ENCODE data around the gene AQP10. TPM values are rescaled to one million over a fixed set of nuclear protein-coding genes. Genes with fewer than 3 reads are reported as not detected.
A peak's percentile ranks its signal among the peaks of the same experiment; 100 is the strongest.
"Not testable (repeated sequence)": the region's sequence is repeated elsewhere in the genome, so short reads cannot be mapped to it uniquely, and the experiment has no call there.

AQP10 gene
- total and polyA plus RNA-seq, 11 donors = 0.15 to 1.2 (median 0.55) TPM; not detected in 3

DNA sequence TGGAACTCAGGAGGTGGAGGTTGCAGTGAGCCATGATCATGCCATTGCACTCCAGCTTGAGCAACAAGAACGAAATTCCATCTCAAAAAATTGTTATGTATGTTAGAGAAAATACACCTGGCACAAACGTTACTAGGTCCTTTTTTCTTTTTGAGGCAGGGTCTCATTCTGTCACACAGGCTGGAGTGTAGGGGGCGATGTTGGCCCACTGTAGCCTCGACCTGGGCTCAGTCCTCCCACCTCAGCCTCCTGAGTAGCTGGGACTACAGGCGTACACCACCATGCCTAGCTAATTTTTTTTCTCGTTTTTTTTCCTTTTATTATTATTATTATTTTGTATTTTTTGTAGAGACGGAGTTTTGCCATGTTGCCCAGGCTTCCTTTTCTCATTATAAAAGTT lies 44.1 kb upstream of the AQP10 start:
- H3K4me1 ChIP-seq = peaks cover 0 to 16% (median 10%) of the 10 kb centered on the region in 12 donors
- H3K9me3 ChIP-seq = no peaks in the 10 kb centered on the region
- no peaks in the 10 kb centered on the region for H3K27me3 ChIP-seq
- H3K27ac ChIP-seq = no peak overlapping the region
- intact Hi-C loops (cut with DNase I) = loop anchor here in 3 of 10 donors (10.0 kb wide), 3 partner anchors 58 to 482 kb away; partner anchors contain the start of gene RPS27 (in 1 of the 3)
- DNase-seq (no peak), ATAC-seq (no peak)
- TF ChIP-seq POLR2A (IDR thresholded peaks at IDR 0.05) = no peak
- TF ChIP-seq, protein P1, sequence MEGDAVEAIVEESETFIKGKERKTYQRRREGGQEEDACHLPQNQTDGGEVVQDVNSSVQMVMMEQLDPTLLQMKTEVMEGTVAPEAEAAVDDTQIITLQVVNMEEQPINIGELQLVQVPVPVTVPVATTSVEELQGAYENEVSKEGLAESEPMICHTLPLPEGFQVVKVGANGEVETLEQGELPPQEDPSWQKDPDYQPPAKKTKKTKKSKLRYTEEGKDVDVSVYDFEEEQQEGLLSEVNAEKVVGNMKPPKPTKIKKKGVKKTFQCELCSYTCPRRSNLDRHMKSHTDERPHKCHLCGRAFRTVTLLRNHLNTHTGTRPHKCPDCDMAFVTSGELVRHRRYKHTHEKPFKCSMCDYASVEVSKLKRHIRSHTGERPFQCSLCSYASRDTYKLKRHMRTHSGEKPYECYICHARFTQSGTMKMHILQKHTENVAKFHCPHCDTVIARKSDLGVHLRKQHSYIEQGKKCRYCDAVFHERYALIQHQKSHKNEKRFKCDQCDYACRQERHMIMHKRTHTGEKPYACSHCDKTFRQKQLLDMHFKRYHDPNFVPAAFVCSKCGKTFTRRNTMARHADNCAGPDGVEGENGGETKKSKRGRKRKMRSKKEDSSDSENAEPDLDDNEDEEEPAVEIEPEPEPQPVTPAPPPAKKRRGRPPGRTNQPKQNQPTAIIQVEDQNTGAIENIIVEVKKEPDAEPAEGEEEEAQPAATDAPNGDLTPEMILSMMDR (IDR thresholded peaks at IDR 0.05) = peak in 7 of 12 donors; percentile 8 to 26 (median 11)
- H3K36me3 ChIP-seq = peaks cover 0 to 38% (median 33%) of the 10 kb centered on the region in 9 donors
- 85 to 89% (median 87%) methylated on average over 7 of the region's 7 CpGs for WGBS, 4 donors
- no peak overlapping the region for H3K4me3 ChIP-seq

- 89 to 100% (median 93%) methylated on average over 3 to 26 of the region's 30 CpGs for WGBS, 4 donors
- H3K36me3 ChIP-seq; H3K4me1 ChIP-seq; H3K27ac ChIP-seq; ATAC-seq; H3K9me3 ChIP-seq; H3K27me3 ChIP-seq; DNase-seq; intact Hi-C loops (cut with DNase I); H3K4me3 ChIP-seq: not testable (repeated sequence)
These were observed 33.3 kb upstream of the AQP10 start for GRCh38 chr1:154287591-154287990.

GRCh38 chr1:154288661-154289060 lies 32.2 kb upstream of the AQP10 start:
- Histone ChIP-seq H3K27ac (no peak overlapping the region), H3K4me1 (no peaks in the 10 kb centered on the region), H3K4me3 (no peak overlapping the region), H3K27me3 (peaks cover 0 to 4% (median 0%) of the 10 kb centered on the region in 9 donors), H3K9me3 (peaks cover 0 to 1% (median 0%) of the 10 kb centered on the region in 12 donors), H3K36me3 (no peaks in the 10 kb centered on the region)
- ATAC-seq (no peak), DNase-seq (no peak)
- TF ChIP-seq, protein P1 (IDR thresholded peaks at IDR 0.05) = no peak
- TF ChIP-seq POLR2A (IDR thresholded peaks at IDR 0.05) = no peak
- 70 to 77% (median 73%) methylated on average over 3 of the region's 3 CpGs for WGBS, 4 donors
- intact Hi-C loops (cut with DNase I) = no loop called here

DNA sequence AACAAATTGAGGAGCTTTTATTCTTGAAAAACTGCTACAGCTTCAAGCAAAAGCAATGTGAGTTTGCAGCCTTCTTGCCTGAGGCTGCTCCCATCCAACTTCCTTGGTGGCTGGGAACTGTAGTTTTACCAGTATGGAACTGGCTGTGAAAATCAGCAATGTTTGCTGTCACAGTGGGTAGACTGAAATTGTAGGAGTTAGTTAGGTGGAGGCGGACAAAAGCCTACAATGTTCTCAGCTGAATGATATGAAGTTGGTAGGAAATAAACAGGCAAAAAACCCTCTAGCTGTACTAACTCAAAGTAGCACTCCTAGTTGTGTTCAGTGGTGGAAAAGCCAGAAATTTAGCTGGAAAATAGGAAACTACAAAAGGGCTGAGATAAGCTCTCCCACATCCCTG lies 30.0 kb upstream of the AQP10 start:
- TF ChIP-seq, protein P1 (IDR thresholded peaks at IDR 0.05) = no peak
- TF ChIP-seq POLR2A (IDR thresholded peaks at IDR 0.05) = no peak
- ATAC-seq (no peak), DNase-seq (no peak)
- Histone ChIP-seq H3K4me3 (no peak overlapping the region), H3K27me3 (peaks cover 0 to 4% (median 0%) of the 10 kb centered on the region in 9 donors), H3K9me3 (peaks cover 0 to 24% (median 16%) of the 10 kb centered on the region in 12 donors), H3K4me1 (no peaks in the 10 kb centered on the region), H3K36me3 (no peaks in the 10 kb centered on the region), H3K27ac (no peak overlapping the region)
- intact Hi-C loops (cut with DNase I) = no loop called here
- 86 to 100% (median 88%) methylated on average over 1 of the region's 1 CpG for WGBS, 4 donors
